H1 (cell line): ENCODE results near the gene EN2. TPM values are rescaled to one million over a fixed set of nuclear protein-coding genes. Genes with fewer than 3 reads are reported as not detected.
A peak's percentile ranks its signal among the peaks of the same experiment; 100 is the strongest.

Experiments used
- CTCF ChIA-PET: fragments of 300-600 bp; sonication (Branson Sonifier 250); formaldehyde crosslinking; loops from one replicate; lab custom pipeline; 2021; ENCODE audit not compliant: partially characterized antibody; lab: Charles Lee
- POLR2A ChIA-PET: fragments of 300-600 bp; sonication (Branson Sonifier 250); formaldehyde crosslinking; loops from one replicate; lab custom pipeline; 2021; ENCODE audit warnings: inconsistent platforms; ENCODE audit not compliant: partially characterized antibody; lab: Charles Lee
- DNase-seq, 2 experiments: peaks; one replicate each; pipeline versions ENCODE4 v3.0.0 to v3.0.0-alpha.2; 2010 to 2022; ENCODE audit warnings: low spot score in 2 of 2, low read depth in 1 of 2, mixed read lengths in 1 of 2
- FAIRE-seq: peaks from 2 replicates; lab custom pipeline; 2011; peaks lifted over from hg19 to GRCh38; lab: Jason Lieb, UNC
- H2AFZ ChIP-seq: 2 replicates; pipeline ENCODE4 v1.8.1; 2012; ENCODE audit warnings: low read length, inconsistent platforms
- H2AK5ac ChIP-seq: 2 replicates; pipeline ENCODE4 v1.6.1; 2013; ENCODE audit warnings: low read depth, low read length
- H2BK120ac ChIP-seq: replicated peaks from 2 replicates; pipeline ENCODE3; 2013; ENCODE audit warnings: low read depth, low read length, inconsistent platforms
- H2BK12ac ChIP-seq: 2 replicates; pipeline ENCODE4 v1.6.1; 2013; ENCODE audit warnings: low read depth, low read length
- H2BK15ac ChIP-seq: 2 replicates; pipeline ENCODE4 v1.6.1; 2013; ENCODE audit warnings: low read length
- H2BK20ac ChIP-seq: 2 replicates; pipeline ENCODE4 v1.6.1; 2013; ENCODE audit warnings: low read length
- H2BK5ac ChIP-seq: 2 replicates; pipeline ENCODE4 v1.6.1; 2013; ENCODE audit warnings: low read depth, low read length
- H3K14ac ChIP-seq: 2 replicates; pipeline ENCODE4 v1.6.1; 2013; ENCODE audit warnings: inconsistent platforms; ENCODE audit not compliant: insufficient read length
- H3K18ac ChIP-seq: 2 replicates; pipeline ENCODE4 v1.6.1; 2013; ENCODE audit warnings: low read length; ENCODE audit errors: extremely low read depth
- H3K23ac ChIP-seq: 2 replicates; pipeline ENCODE4 v1.6.1; 2013; ENCODE audit warnings: inconsistent platforms; ENCODE audit not compliant: insufficient read length
- H3K23me2 ChIP-seq: 2 replicates; pipeline ENCODE4 v1.6.1; 2013; ENCODE audit warnings: low read depth, low read length
- H3K27ac ChIP-seq: 2 replicates; pipeline ENCODE4 v1.6.1; 2011; ENCODE audit warnings: low read depth, low read length, inconsistent platforms
- H3K27me3 ChIP-seq, 4 experiments: replicated peaks in 1 of 4; 1 replicate in 1 of 4; 2 replicates in 3 of 4; pipeline versions ENCODE4 v1.6.1 to v1.8.1; 2011 to 2013; ENCODE audit warnings: low read length in 3 of 4, mild to moderate bottlenecking in 3 of 4, inconsistent platforms in 2 of 4, mixed read lengths in 2 of 4, moderate library complexity in 1 of 4; ENCODE audit not compliant: control insufficient read depth in 3 of 4, insufficient read depth in 3 of 4; ENCODE audit errors: extremely low read depth in 1 of 4
- H3K36me3 ChIP-seq, 4 experiments: 2 replicates each; pipeline versions ENCODE4 v1.6.1 to v1.8.1; 2011 to 2013; ENCODE audit warnings: mild to moderate bottlenecking in 4 of 4, low read length in 3 of 4, moderate library complexity in 2 of 4, control low read depth in 1 of 4, inconsistent platforms in 1 of 4; ENCODE audit not compliant: insufficient read depth in 4 of 4, control insufficient read depth in 2 of 4
- H3K4ac ChIP-seq: replicated peaks from 2 replicates; pipeline ENCODE3; 2013; ENCODE audit warnings: low read length, low read depth, mixed read lengths, inconsistent platforms; ENCODE audit not compliant: insufficient read length
- H3K4me1 ChIP-seq, 4 experiments: replicated peaks in 1 of 4; 1 replicate in 1 of 4; 2 replicates in 3 of 4; pipeline versions ENCODE4 v1.6.1 to v1.8.1; 2011 to 2013; ENCODE audit warnings: low read length in 3 of 4, inconsistent platforms in 2 of 4, mixed read lengths in 1 of 4; ENCODE audit not compliant: insufficient read depth in 4 of 4, control insufficient read depth in 3 of 4
- H3K4me2 ChIP-seq, 2 experiments: 2 replicates each; pipeline versions ENCODE4 v1.6.1 to v1.8.1; 2011 to 2013; ENCODE audit warnings: low read depth in 2 of 2, low read length in 2 of 2, control low read depth in 1 of 2, inconsistent platforms in 1 of 2, mild to moderate bottlenecking in 1 of 2; ENCODE audit not compliant: insufficient read depth in 1 of 2
- H3K4me3 ChIP-seq, 4 experiments: fragments of 200-600, 300-600 bp in 1 of 4; sonication (generic), shearing (Covaris generic), sonication (Bioruptor Twin) in 1 of 4; 2 replicates each; pipeline versions ENCODE4 v1.5.1 to v1.8.1; 2011 to 2016; ENCODE audit warnings: low read length in 4 of 4, low read depth in 3 of 4, control low read depth in 2 of 4, inconsistent platforms in 2 of 4, mild to moderate bottlenecking in 2 of 4, mixed read lengths in 1 of 4, moderate library complexity in 1 of 4; ENCODE audit not compliant: insufficient read depth in 2 of 4; ENCODE audit errors: extremely low read depth in 1 of 4
- H3K56ac ChIP-seq: replicated peaks from 2 replicates; pipeline ENCODE3; 2013; ENCODE audit warnings: low read depth, mild to moderate bottlenecking, mixed read lengths, low read length, inconsistent platforms; ENCODE audit not compliant: insufficient read length
- H3K79me1 ChIP-seq: 2 replicates; pipeline ENCODE4 v1.6.1; 2013; ENCODE audit warnings: low read depth, low read length, control low read depth
- H3K79me2 ChIP-seq, 2 experiments: 2 replicates each; pipeline versions ENCODE4 v1.6.1 to v1.8.1; 2012 to 2013; ENCODE audit warnings: low read length in 2 of 2, mild to moderate bottlenecking in 2 of 2, inconsistent platforms in 1 of 2; ENCODE audit not compliant: insufficient read depth in 2 of 2, control insufficient read depth in 1 of 2
- H3K9ac ChIP-seq, 4 experiments: replicated peaks in 1 of 4; 1 replicate in 1 of 4; 2 replicates in 3 of 4; pipeline versions ENCODE4 v1.6.1 to v1.8.1; 2011 to 2013; ENCODE audit warnings: low read depth in 3 of 4, low read length in 3 of 4, control low read depth in 2 of 4, mild to moderate bottlenecking in 2 of 4, moderate library complexity in 2 of 4, inconsistent platforms in 1 of 4; ENCODE audit errors: extremely low read depth in 1 of 4
- H3K9me3 ChIP-seq, 2 experiments: 2 replicates each; pipeline versions ENCODE4 v1.6.1 to v1.8.1; 2012 to 2013; ENCODE audit warnings: mild to moderate bottlenecking in 2 of 2, moderate library complexity in 2 of 2, control low read depth in 1 of 2, inconsistent platforms in 1 of 2, low read depth in 1 of 2, low read length in 1 of 2, mixed read lengths in 1 of 2; ENCODE audit not compliant: insufficient read depth in 2 of 2
- H4K20me1 ChIP-seq, 2 experiments: replicated peaks in 1 of 2; 2 replicates each; pipeline versions ENCODE3 to v1.8.1; 2011 to 2013; ENCODE audit warnings: inconsistent platforms in 2 of 2, low read length in 2 of 2, mild to moderate bottlenecking in 1 of 2; ENCODE audit not compliant: insufficient read depth in 2 of 2, control insufficient read depth in 1 of 2
- H4K5ac ChIP-seq: 2 replicates; pipeline ENCODE4 v1.6.1; 2013; ENCODE audit warnings: low read length, low read depth, mixed read lengths, inconsistent platforms; ENCODE audit not compliant: insufficient read length
- H4K8ac ChIP-seq: 2 replicates; pipeline ENCODE4 v1.8.0; 2013; ENCODE audit warnings: mild to moderate bottlenecking, moderate library complexity, low read length, inconsistent platforms; ENCODE audit not compliant: insufficient read depth; ENCODE audit errors: extremely low read depth
- H4K91ac ChIP-seq: replicated peaks from 2 replicates; pipeline ENCODE3; 2013; ENCODE audit warnings: low read length, mixed read lengths, inconsistent platforms; ENCODE audit not compliant: insufficient read length
- TAF7 ChIP-seq: optimal IDR thresholded peaks from 2 replicates; pipeline ENCODE3; 2011; ENCODE audit warnings: low read depth, mild to moderate bottlenecking, inconsistent platforms, low read length, moderate library complexity, borderline replicate concordance
- WGBS, 2 experiments: shearing (Covaris generic) in 1 of 2; methylation state at CpG; one replicate each; pipeline versions ENCODE4 v1.1.6 to v1.1.7; 2013 to 2015; ENCODE audit warnings: low lambda C conversion rate in 2 of 2, mixed read lengths in 2 of 2, inconsistent platforms in 1 of 2, low coverage in 1 of 2, missing lambda C conversion rate in 1 of 2; ENCODE audit not compliant: insufficient replicate concordance in 2 of 2, insufficient coverage in 1 of 2, insufficient read length in 1 of 2; ENCODE audit errors: extremely low coverage in 1 of 2, missing lambda C conversion rate in 1 of 2; 5-methylcytosine and 5-hydroxymethylcytosine counted together
- polyA plus RNA-seq, 7 experiments: library from polyadenylated mRNA; depleted of rRNA in 3 of 7; stranded (reverse) in 5 of 7; unstranded in 2 of 7; fragments of >200 nt in 5 of 7; fragments of 200-250 nt in 2 of 7; gene quantifications; 1 replicate in 5 of 7; 2 replicates in 1 of 7; 4 replicates in 1 of 7; pipeline versions ENCODE4 v1.2.1 to v1.2.3, GENCODE V29; 2011 to 2013; ENCODE audit warnings: missing spikeins in 2 of 7, mixed read lengths in 2 of 7
- total RNA-seq: library from RNA; stranded (reverse); fragmentation: NEBNext Ultra II Directional; extraction: Animal tissue kit (Norgen Biotek cat#: 25700); gene quantifications from 2 replicates; pipeline ENCODE4 v1.2.1, GENCODE V29; 2021
- TF ChIP-seq, protein P1 (sequence below): IDR thresholded peaks from 2 replicates; pipeline ENCODE4 v1.6.1; 2012; ENCODE audit warnings: inconsistent platforms
- TF ChIP-seq, protein P2 (sequence below): IDR thresholded peaks from 2 replicates; pipeline ENCODE4 v1.6.1; 2012; ENCODE audit warnings: inconsistent platforms

EN2 gene
- total and polyA plus RNA-seq, 2 of the 8 experiments (the other 6 are each of a cell fraction or from before 2014, with no cell fraction given): not detected

DNA sequence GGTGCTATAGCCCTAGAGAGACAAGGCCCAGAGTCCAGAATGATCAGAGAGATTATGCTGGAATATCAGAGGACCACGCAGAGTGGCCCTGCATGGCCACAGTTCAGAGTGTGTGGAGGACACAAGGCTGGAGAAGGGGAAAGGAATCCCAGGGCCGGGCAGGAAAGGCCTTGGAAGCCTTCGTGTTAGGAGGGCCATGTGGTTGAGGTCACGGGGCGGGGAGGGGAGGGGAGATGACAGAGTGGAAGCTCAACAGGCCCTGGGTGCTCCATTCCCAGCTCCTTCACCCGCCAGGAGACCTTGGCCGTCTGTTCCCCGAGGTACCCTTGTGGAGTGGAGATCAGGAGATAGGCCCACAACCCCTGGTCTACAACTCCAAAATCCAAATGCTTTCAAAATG lies 13.2 kb upstream of the EN2 start:
- H3K79me1 ChIP-seq: no peaks in the 10 kb centered on the region
- H3K27me3 ChIP-seq: peaks cover 32 to 55% (median 51%) of the 10 kb centered on the region in 4 experiments
- H3K79me2 ChIP-seq: no peaks in the 10 kb centered on the region
- H2AFZ ChIP-seq: no peak overlapping the region
- H2AK5ac ChIP-seq: no peak overlapping the region
- CTCF ChIA-PET: interaction anchor here (0.9 to 1.6 kb wide), 3 partner anchors 21 to 64 kb away, joined by 3 to 10 read pairs (median 3); no protein-coding TSS in a partner anchor
- no peak overlapping the region for H2BK15ac ChIP-seq
- TF ChIP-seq TAF7: no peak
- TF ChIP-seq, protein P1, sequence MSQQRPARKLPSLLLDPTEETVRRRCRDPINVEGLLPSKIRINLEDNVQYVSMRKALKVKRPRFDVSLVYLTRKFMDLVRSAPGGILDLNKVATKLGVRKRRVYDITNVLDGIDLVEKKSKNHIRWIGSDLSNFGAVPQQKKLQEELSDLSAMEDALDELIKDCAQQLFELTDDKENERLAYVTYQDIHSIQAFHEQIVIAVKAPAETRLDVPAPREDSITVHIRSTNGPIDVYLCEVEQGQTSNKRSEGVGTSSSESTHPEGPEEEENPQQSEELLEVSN: peak; percentile 30; the same call in 1 of the 2 replicates
- TF ChIP-seq, protein P2, sequence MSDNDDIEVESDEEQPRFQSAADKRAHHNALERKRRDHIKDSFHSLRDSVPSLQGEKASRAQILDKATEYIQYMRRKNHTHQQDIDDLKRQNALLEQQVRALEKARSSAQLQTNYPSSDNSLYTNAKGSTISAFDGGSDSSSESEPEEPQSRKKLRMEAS: 0 out of 2 replicates have a peak, but pooled peaks have one; percentile 41
- no peak overlapping the region for H2BK5ac ChIP-seq
- FAIRE-seq (no peak), DNase-seq (no peak)
- H4K20me1 ChIP-seq: peaks cover 9 to 15% of the 10 kb centered on the region in 2 experiments
- H3K4ac ChIP-seq: no peak overlapping the region
- H4K5ac ChIP-seq: no peak overlapping the region
- no peak overlapping the region for H4K8ac ChIP-seq
- H3K23me2 ChIP-seq: peaks cover under 1% of the 10 kb centered on the region; the same call in 1 of the 2 replicates
- no peak overlapping the region for H3K4me3 ChIP-seq
- no peak overlapping the region for H2BK20ac ChIP-seq
- H3K14ac ChIP-seq: no peak overlapping the region
- H2BK12ac ChIP-seq: no peak overlapping the region
- H3K9me3 ChIP-seq: no peaks in the 10 kb centered on the region
- H2BK120ac ChIP-seq: no peak overlapping the region
- no peak overlapping the region for H4K91ac ChIP-seq
- no peak overlapping the region for H3K27ac ChIP-seq
- 90% methylated on average over 5 of the region's 8 CpGs; no CpG with 5 or more reads in 1 of the 2 experiments for WGBS, 2 experiments
- H3K9ac ChIP-seq: no peak overlapping the region
- H3K56ac ChIP-seq: no peak overlapping the region
- H3K18ac ChIP-seq: no peak overlapping the region
- no peak overlapping the region for H3K4me2 ChIP-seq
- no peak overlapping the region for H3K23ac ChIP-seq
- peaks cover 0 to 13% (median 9%) of the 10 kb centered on the region in 4 experiments; a peak in 6 of 7 replicates for H3K4me1 ChIP-seq
- POLR2A ChIA-PET: no interaction called here
- H3K36me3 ChIP-seq: no peaks in the 10 kb centered on the region
